Renal cortex interstitium (tissue), 11 donors: ENCODE measurements around the gene PDE8A. TPM values are rescaled to one million over a fixed set of nuclear protein-coding genes. Genes with fewer than 3 reads are reported as not detected.
"Not testable (repeated sequence)": the region's sequence is repeated elsewhere in the genome, so short reads cannot be mapped to it uniquely, and the experiment has no call there.

ENCODE experiments used
- DNase-seq, 11 donors: peaks; one replicate each; pipeline ENCODE4 v3.0.0-alpha.2; 2013; ENCODE audit warnings: low read depth in 9 of 11, low spot score in 4 of 11; ENCODE audit errors: extremely low read depth in 1 of 11
- polyA plus RNA-seq, 3 donors: library from polyadenylated mRNA; unstranded; fragments of 120-200 nt; gene quantifications; one replicate each; pipeline ENCODE4 v1.2.1, GENCODE V29; 2013; ENCODE audit not compliant: insufficient read length in 3 of 3

PDE8A gene
- polyA plus RNA-seq, 3 donors = 39.1 to 82.9 (median 48.5) TPM

- DNase-seq = no peak
Measured at GRCh38 chr15:85005319-85005718, 23.7 kb downstream of the PDE8A start.

GRCh38 chr15:85005746-85006145, 24.1 kb downstream of the PDE8A start:
- DNase-seq = no peak

- DNase-seq = no peak
Measured at GRCh38 chr15:85006201-85006600, 24.5 kb downstream of the PDE8A start.

GRCh38 chr15:85006655-85007054, 25.0 kb downstream of the PDE8A start:
- no peak for DNase-seq

- no peak for DNase-seq
Measured at GRCh38 chr15:85007137-85007536, 25.5 kb downstream of the PDE8A start.

GRCh38 chr15:85007741-85008397, 26.2 kb downstream of the PDE8A start:
- DNase-seq = no peak

- no peak for DNase-seq
Measured at GRCh38 chr15:85008474-85009260, 27.0 kb downstream of the PDE8A start.

- no peak for DNase-seq
Measured at GRCh38 chr15:85009435-85009834, 27.8 kb downstream of the PDE8A start.

- DNase-seq = no peak
Measured at GRCh38 chr15:85010071-85010385, 28.4 kb downstream of the PDE8A start.

- peak in 8 of 11 donors; percentile 26 to 65 (median 51) for DNase-seq
Measured at GRCh38 chr15:85010386-85011159, 28.9 kb downstream of the PDE8A start.

GRCh38 chr15:85011160-85011571, 29.5 kb downstream of the PDE8A start:
- no peak for DNase-seq

- not testable (repeated sequence) for DNase-seq
Measured at GRCh38 chr15:85011724-85012123, 30.1 kb downstream of the PDE8A start.

- no peak for DNase-seq
Measured at GRCh38 chr15:85013785-85014184, 32.1 kb downstream of the PDE8A start.

- DNase-seq = no peak
Measured at GRCh38 chr15:85014932-85015331, 33.3 kb downstream of the PDE8A start.

- DNase-seq = no peak
Measured at GRCh38 chr15:85016275-85016674, 34.6 kb downstream of the PDE8A start.

- DNase-seq = no peak
Measured at GRCh38 chr15:85019815-85020590, 38.3 kb downstream of the PDE8A start.

GRCh38 chr15:85021409-85021808, 39.8 kb downstream of the PDE8A start:
- no peak for DNase-seq

- no peak for DNase-seq
Measured at GRCh38 chr15:85022860-85023403, 41.3 kb downstream of the PDE8A start.

GRCh38 chr15:85024003-85024402, 42.3 kb downstream of the PDE8A start:
- DNase-seq = no peak
